Measurements from ENCODE around the gene RAB23. TPM values are rescaled to one million over a fixed set of nuclear protein-coding genes. Genes with fewer than 3 reads are reported as not detected.

Gene RAB23
- total RNA-seq, 1 experiment from 2014 or later = 8.4 TPM

DNA sequence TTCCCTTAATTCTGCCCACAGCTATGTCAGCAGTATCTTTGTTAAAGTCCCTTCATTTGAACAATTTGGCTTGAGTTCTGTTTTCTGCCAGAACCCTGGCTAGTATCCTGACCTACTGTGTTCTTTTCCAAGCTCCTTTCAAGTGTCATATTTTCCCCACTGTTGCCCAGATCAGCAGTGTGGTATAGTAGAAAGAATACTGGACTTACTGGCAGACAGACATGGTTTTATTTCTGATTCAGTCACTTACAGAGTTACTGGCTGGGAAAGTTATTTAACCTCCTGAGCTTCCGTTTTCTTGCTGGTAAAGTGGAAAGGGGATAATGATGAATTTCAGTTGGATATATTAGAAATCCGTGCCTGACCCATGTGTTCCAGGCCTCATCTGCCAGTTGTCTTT, 39.8 kb upstream of the RAB23 start:
- intact Hi-C loops (cut with micrococcal nuclease) = no loop called here
- no peaks in the 10 kb centered on the region for H3K27me3 Mint-ChIP-seq (ENCODE audit: insufficient read depth, unreplicated experiment)
- no peaks in the 10 kb centered on the region for H3K36me3 Mint-ChIP-seq (ENCODE audit: insufficient read depth, unreplicated experiment)
- H3K27ac Mint-ChIP-seq (ENCODE audit: low read depth, unreplicated experiment) = no peak overlapping the region
- TF ChIP-seq, protein P1, sequence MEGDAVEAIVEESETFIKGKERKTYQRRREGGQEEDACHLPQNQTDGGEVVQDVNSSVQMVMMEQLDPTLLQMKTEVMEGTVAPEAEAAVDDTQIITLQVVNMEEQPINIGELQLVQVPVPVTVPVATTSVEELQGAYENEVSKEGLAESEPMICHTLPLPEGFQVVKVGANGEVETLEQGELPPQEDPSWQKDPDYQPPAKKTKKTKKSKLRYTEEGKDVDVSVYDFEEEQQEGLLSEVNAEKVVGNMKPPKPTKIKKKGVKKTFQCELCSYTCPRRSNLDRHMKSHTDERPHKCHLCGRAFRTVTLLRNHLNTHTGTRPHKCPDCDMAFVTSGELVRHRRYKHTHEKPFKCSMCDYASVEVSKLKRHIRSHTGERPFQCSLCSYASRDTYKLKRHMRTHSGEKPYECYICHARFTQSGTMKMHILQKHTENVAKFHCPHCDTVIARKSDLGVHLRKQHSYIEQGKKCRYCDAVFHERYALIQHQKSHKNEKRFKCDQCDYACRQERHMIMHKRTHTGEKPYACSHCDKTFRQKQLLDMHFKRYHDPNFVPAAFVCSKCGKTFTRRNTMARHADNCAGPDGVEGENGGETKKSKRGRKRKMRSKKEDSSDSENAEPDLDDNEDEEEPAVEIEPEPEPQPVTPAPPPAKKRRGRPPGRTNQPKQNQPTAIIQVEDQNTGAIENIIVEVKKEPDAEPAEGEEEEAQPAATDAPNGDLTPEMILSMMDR (IDR thresholded peaks at IDR 0.05; ENCODE audit: unreplicated experiment) = no peak
- ChIA-PET CTCF (no interaction called here), POLR2A (interaction anchor here (0.6 to 0.7 kb wide), 2 partner anchors 53 to 208 kb away, joined by 3 to 4 read pairs; no protein-coding TSS in a partner anchor)
- DNase-seq (ENCODE audit: unreplicated experiment) = no peak
- no peaks in the 10 kb centered on the region for H3K9me3 Mint-ChIP-seq (ENCODE audit: unreplicated experiment)
- BruUV-seq (replicated peaks) = no TSS peak
- H3K4me3 Mint-ChIP-seq (ENCODE audit: unreplicated experiment) = no peak overlapping the region
- peaks cover 9% of the 10 kb centered on the region for H3K4me1 Mint-ChIP-seq (ENCODE audit: insufficient read depth, unreplicated experiment)

DNA sequence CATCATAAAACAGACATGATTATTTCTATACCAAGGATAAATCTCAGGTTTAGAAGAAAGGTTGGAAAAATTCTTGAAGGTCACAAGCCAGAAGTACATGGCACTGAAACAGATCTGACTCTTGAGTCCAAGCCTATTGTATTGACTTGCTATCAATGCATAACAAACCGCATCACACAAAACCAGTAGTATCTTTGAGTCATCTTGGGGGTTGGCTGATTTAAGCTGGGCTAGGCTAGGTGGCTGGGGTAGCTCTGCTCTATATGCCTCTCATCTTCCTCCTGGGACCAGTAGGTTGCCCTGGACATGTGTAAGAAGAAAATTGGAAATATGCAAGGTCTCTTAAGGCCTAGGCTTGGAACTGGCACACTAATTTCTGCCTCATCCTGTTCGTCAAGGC, 37.0 kb upstream of the RAB23 start:
- POLR2A ChIA-PET = no interaction called here
- Mint-ChIP-seq H3K27ac (ENCODE audit: low read depth, unreplicated experiment) (no peak overlapping the region), H3K4me3 (ENCODE audit: unreplicated experiment) (no peak overlapping the region), H3K9me3 (ENCODE audit: unreplicated experiment) (no peaks in the 10 kb centered on the region), H3K27me3 (ENCODE audit: insufficient read depth, unreplicated experiment) (no peaks in the 10 kb centered on the region), H3K36me3 (ENCODE audit: insufficient read depth, unreplicated experiment) (no peaks in the 10 kb centered on the region), H3K4me1 (ENCODE audit: insufficient read depth, unreplicated experiment) (no peaks in the 10 kb centered on the region)
- TF ChIP-seq, protein P1 (IDR thresholded peaks at IDR 0.05; ENCODE audit: unreplicated experiment) = no peak
- no peak for DNase-seq (ENCODE audit: unreplicated experiment)
- intact Hi-C loops (cut with micrococcal nuclease) = no loop called here
- no TSS peak for BruUV-seq (replicated peaks)
- CTCF ChIA-PET = no interaction called here

DNA sequence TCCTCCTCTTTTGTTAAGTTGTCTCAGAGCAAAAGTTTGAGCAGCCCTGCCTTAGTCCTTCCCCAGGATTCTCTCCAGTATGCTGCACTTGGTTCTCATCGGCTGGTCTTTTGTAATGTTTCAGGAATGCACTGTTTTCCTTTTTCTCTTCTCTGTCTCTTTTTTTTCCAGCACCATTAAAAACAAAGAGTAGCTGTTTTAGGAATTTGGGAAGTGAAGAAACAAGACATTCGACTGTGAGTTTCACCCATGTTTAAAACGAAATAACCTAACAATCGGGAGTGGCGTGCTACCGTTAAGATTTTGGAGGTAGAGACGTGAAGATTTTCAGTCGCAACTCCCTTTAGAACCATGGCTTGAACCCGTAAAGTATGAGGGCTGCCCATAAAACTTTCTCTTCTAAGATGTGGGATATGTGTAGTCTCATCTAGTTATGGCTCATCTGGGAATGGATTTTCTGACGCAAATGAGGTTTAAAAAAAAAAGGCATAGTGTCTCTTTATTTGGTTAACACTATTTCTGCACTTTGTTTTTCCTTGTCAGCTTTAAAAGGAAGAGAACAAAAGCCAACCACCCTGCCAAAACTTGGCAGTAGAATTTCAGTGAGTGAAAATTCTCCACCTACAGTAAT, 35.9 kb upstream of the RAB23 start:
- Mint-ChIP-seq H3K4me3 (ENCODE audit: unreplicated experiment) (no peak overlapping the region), H3K4me1 (ENCODE audit: insufficient read depth, unreplicated experiment) (peaks cover 1% of the 10 kb centered on the region), H3K36me3 (ENCODE audit: insufficient read depth, unreplicated experiment) (no peaks in the 10 kb centered on the region), H3K27ac (ENCODE audit: low read depth, unreplicated experiment) (no peak overlapping the region), H3K27me3 (ENCODE audit: insufficient read depth, unreplicated experiment) (no peaks in the 10 kb centered on the region), H3K9me3 (ENCODE audit: unreplicated experiment) (no peaks in the 10 kb centered on the region)
- DNase-seq (ENCODE audit: unreplicated experiment) = no peak
- POLR2A ChIA-PET = interaction anchor here (1.2 kb wide), 1 partner anchor 8 kb away, joined by 4 read pairs; no protein-coding TSS in a partner anchor
- no TSS peak for BruUV-seq (replicated peaks)
- intact Hi-C loops (cut with micrococcal nuclease) = no loop called here
- TF ChIP-seq, protein P1 (IDR thresholded peaks at IDR 0.05; ENCODE audit: unreplicated experiment) = no peak
- CTCF ChIA-PET = interaction anchor here (0.8 kb wide), 1 partner anchor 59 kb away, joined by 3 read pairs; the partner anchor contains the start of gene PRIM2

DNA sequence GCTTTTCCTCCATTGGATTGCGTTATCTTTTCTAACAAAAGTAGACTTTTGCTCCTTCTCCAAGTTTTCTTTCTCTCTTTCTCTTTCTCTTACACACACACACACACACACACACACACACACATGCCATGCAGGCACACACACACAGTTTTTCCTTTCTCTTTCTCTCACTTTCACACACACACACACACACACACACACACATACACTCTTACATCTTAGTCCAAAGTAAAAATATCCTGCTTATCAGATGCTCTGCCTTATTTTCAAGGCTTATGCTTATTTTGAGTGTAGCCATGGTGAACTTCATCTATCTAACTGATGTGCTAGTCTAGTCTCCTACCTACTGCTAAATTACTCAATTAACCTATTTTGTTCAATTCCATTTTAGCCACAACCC, 34.4 kb upstream of the RAB23 start:
- H3K27ac Mint-ChIP-seq (ENCODE audit: low read depth, unreplicated experiment) = no peak overlapping the region
- H3K4me3 Mint-ChIP-seq (ENCODE audit: unreplicated experiment) = no peak overlapping the region
- TF ChIP-seq, protein P1 (IDR thresholded peaks at IDR 0.05; ENCODE audit: unreplicated experiment) = no peak
- POLR2A ChIA-PET = interaction anchor here (0.8 kb wide), 1 partner anchor 93 kb away, joined by 4 read pairs; no protein-coding TSS in a partner anchor
- no peaks in the 10 kb centered on the region for H3K9me3 Mint-ChIP-seq (ENCODE audit: unreplicated experiment)
- H3K4me1 Mint-ChIP-seq (ENCODE audit: insufficient read depth, unreplicated experiment) = peaks cover 7% of the 10 kb centered on the region
- H3K36me3 Mint-ChIP-seq (ENCODE audit: insufficient read depth, unreplicated experiment) = no peaks in the 10 kb centered on the region
- no peak for DNase-seq (ENCODE audit: unreplicated experiment)
- no peaks in the 10 kb centered on the region for H3K27me3 Mint-ChIP-seq (ENCODE audit: insufficient read depth, unreplicated experiment)
- intact Hi-C loops (cut with micrococcal nuclease) = no loop called here
- CTCF ChIA-PET = no interaction called here
- no TSS peak for BruUV-seq (replicated peaks)

Data from MCF 10A (cell line).